Neural cell (in vitro differentiated cells): ENCODE measurements around the gene CDH19. TPM values are rescaled to one million over a fixed set of nuclear protein-coding genes. Genes with fewer than 3 reads are reported as not detected.

Experiments
- H2AFZ ChIP-seq: fragments of 200-600, 300-800 bp; sonication (generic), shearing (Covaris generic); 2 replicates; pipeline ENCODE4 v1.6.0; 2014; ENCODE audit warnings: low read depth, mild to moderate bottlenecking, antibody characterized with exemption, low read length, moderate library complexity
- H3F3A ChIP-seq: fragments of 200-600 bp; shearing (Covaris generic); 2 replicates; pipeline ENCODE4 v1.6.1; 2016; ENCODE audit warnings: mild to moderate bottlenecking, moderate library complexity, mixed read lengths, antibody characterized with exemption, low read length; ENCODE audit not compliant: insufficient read depth, poor library complexity, severe bottlenecking
- H3K27ac ChIP-seq: fragments of 200-600, 300-800 bp; sonication (generic), shearing (Covaris generic); 2 replicates; pipeline ENCODE4 v1.5.1; 2014; ENCODE audit warnings: mild to moderate bottlenecking, low read length, moderate library complexity
- H3K27me3 ChIP-seq: fragments of 300-800, 200-600 bp; sonication (generic), shearing (Covaris generic); 2 replicates; pipeline ENCODE4 v1.6.0; 2014; ENCODE audit warnings: mild to moderate bottlenecking, low read depth, low read length, moderate library complexity; ENCODE audit not compliant: insufficient read depth
- H3K36me3 ChIP-seq: fragments of 300-800, 200-600 bp; sonication (generic), shearing (Covaris generic); 2 replicates; pipeline ENCODE4 v1.5.1; 2014; ENCODE audit warnings: mild to moderate bottlenecking, antibody characterized with exemption, low read length, moderate library complexity; ENCODE audit not compliant: insufficient read depth
- H3K4me2 ChIP-seq: fragments of 300-800, 200-600 bp; sonication (generic), shearing (Covaris generic); 2 replicates; pipeline ENCODE4 v1.6.0; 2014; ENCODE audit warnings: mild to moderate bottlenecking, low read length
- H3K4me3 ChIP-seq: fragments of 300-800, 200-600 bp; sonication (generic), shearing (Covaris generic); 2 replicates; pipeline ENCODE4 v1.5.1; 2014; ENCODE audit warnings: mild to moderate bottlenecking, low read length, moderate library complexity
- H3K79me2 ChIP-seq: fragments of 200-600 bp; shearing (Covaris generic); replicated peaks from 2 replicates; pipeline ENCODE4 v1.6.0; 2014; ENCODE audit warnings: mild to moderate bottlenecking, low read length, moderate library complexity; ENCODE audit not compliant: insufficient read depth
- H3K9ac ChIP-seq: fragments of 300-800, 200-600 bp; sonication (generic), shearing (Covaris generic); 2 replicates; pipeline ENCODE4 v1.6.1; 2016; ENCODE audit warnings: mild to moderate bottlenecking, low read length, mixed read lengths
- H3K9me2 ChIP-seq: fragments of 200-600 bp; shearing (Covaris generic); 2 replicates; pipeline ENCODE4 v1.6.1; 2016; ENCODE audit warnings: mild to moderate bottlenecking, low read length, mixed read lengths; ENCODE audit not compliant: insufficient read depth
- H3K9me3 ChIP-seq: fragments of 200-600, 300-800 bp; sonication (generic), shearing (Covaris generic); 2 replicates; pipeline ENCODE4 v1.6.1; 2016; ENCODE audit warnings: mild to moderate bottlenecking, mixed run types, low read length, moderate library complexity, mixed read lengths
- H4K20me1 ChIP-seq: fragments of 200-600 bp; shearing (Covaris generic); 2 replicates; pipeline ENCODE4 v1.6.1; 2016; ENCODE audit warnings: mild to moderate bottlenecking, mixed run types; ENCODE audit not compliant: insufficient read depth
- CTCF ChIP-seq: fragments of 450-650 bp; IDR thresholded peaks from 2 replicates; pipeline ENCODE4 v1.5.1; 2014; ENCODE audit warnings: antibody characterized with exemption, mild to moderate bottlenecking, moderate library complexity; ENCODE audit not compliant: poor library complexity, severe bottlenecking
- EP300 ChIP-seq: fragments of 450-650 bp; conservative IDR thresholded peaks from 2 replicates; pipeline ENCODE4 v1.6.1; 2014; ENCODE audit warnings: antibody characterized with exemption, mild to moderate bottlenecking, moderate library complexity; ENCODE audit not compliant: poor library complexity, severe bottlenecking
- EZH2 ChIP-seq: fragments of 200-600, 300-800 bp; shearing (Covaris generic), sonication (generic); IDR thresholded peaks from 2 replicates; pipeline ENCODE4 v1.6.1; 2014; ENCODE audit warnings: antibody characterized with exemption, low read length, borderline replicate concordance, mild to moderate bottlenecking; ENCODE audit not compliant: insufficient read depth, poor library complexity, severe bottlenecking
- MXI1 ChIP-seq: fragments of 450-650 bp; conservative IDR thresholded peaks from 2 replicates; pipeline ENCODE4 v1.6.1; 2014; ENCODE audit warnings: antibody characterized with exemption, mild to moderate bottlenecking; ENCODE audit not compliant: poor library complexity, severe bottlenecking
- POLR2AphosphoS5 ChIP-seq: IDR thresholded peaks from 2 replicates; pipeline ENCODE4 v1.6.1; 2012
- RAD21 ChIP-seq: fragments of 450-650 bp; conservative IDR thresholded peaks from 2 replicates; pipeline ENCODE4 v1.6.1; 2014; ENCODE audit warnings: antibody characterized with exemption, mild to moderate bottlenecking, moderate library complexity
- REST ChIP-seq: IDR thresholded peaks from 2 replicates; pipeline ENCODE4 v1.6.1; 2012; ENCODE audit warnings: borderline replicate concordance
- SMC3 ChIP-seq: fragments of 450-650 bp; conservative IDR thresholded peaks from 2 replicates; pipeline ENCODE4 v1.6.1; 2014; ENCODE audit warnings: antibody characterized with exemption, mild to moderate bottlenecking, moderate library complexity; ENCODE audit not compliant: poor library complexity
- TAF1 ChIP-seq: IDR thresholded peaks from 2 replicates; pipeline ENCODE4 v1.6.1; 2012; ENCODE audit warnings: low read depth
- polyA plus RNA-seq: library from polyadenylated mRNA; depleted of rRNA; stranded (reverse); fragments of >200 nt; gene quantifications from 2 replicates; pipeline ENCODE4 v1.2.3, GENCODE V29; 2014

The CDH19 gene
- polyA plus RNA-seq, 1 donor from 2014 or later: 0.11 TPM

DNA sequence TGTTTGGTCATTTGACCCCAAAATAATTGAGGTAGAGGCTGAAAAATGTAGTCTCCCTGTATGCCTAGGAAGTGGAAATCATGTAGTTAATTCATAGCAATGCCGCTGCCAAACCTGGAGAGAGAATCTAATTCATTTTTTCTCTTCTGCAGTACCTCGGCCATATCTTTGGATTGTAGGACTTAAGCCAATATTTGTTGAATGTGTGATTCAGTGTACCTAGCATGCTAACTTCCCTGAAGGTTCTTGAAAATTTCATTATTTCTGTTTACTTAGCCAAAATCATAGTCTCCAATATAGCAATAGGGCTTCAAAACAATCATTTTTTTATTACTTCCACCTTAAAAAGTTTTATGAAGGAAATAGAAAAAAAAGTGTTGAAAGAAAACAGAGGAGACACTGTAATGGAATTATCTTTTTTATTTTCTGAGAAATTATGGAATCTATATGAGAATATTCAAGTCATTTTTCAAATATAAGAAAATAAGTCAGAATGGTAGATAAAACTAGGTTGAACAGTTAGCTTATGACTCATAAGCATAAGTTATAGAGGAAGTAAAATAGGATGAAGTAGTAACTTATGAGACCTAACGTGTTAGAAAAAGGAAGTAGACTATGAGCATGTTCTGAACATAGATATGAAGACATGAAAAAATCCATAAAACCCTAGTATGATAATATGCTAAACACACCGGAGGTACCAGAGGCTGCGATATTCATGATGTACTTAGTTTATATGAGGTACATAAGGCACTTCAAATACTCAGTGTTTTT lies 35.2 kb upstream of the CDH19 start:
- no peak overlapping the region for H2AFZ ChIP-seq
- no peaks in the 10 kb centered on the region for H3K79me2 ChIP-seq
- no peak overlapping the region for H3K9ac ChIP-seq
- H4K20me1 ChIP-seq: no peaks in the 10 kb centered on the region
- TF ChIP-seq EZH2 (no peak), EP300 (no peak), CTCF (no peak), TAF1 (no peak), MXI1 (no peak), POLR2AphosphoS5 (no peak), RAD21 (no peak), SMC3 (no peak)
- H3K4me2 ChIP-seq: no peak overlapping the region
- no peaks in the 10 kb centered on the region for H3K27me3 ChIP-seq
- no peaks in the 10 kb centered on the region for H3F3A ChIP-seq
- H3K4me3 ChIP-seq: no peak overlapping the region
- no peak overlapping the region for H3K27ac ChIP-seq
- no peaks in the 10 kb centered on the region for H3K9me3 ChIP-seq
- H3K36me3 ChIP-seq: no peaks in the 10 kb centered on the region
- H3K9me2 ChIP-seq: no peaks in the 10 kb centered on the region

DNA sequence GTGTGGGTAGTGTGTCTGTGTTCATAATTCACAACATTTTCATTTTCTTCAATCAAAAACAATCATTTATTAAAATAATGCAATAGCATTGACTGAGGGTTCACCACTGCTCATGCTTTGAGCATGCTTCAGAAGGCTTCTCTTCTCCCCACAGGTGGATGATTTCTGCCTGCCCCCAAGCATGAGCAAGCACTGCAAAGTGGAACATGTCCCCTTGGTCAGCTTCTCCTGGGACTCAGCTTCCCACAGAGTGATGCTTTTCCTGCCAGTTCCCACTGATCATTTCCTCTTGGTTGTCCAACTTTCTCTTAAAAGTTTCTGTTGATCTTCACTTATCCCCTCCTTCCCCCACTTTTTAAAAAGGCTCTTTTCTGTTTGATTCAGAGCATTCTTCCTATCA lies 31.5 kb upstream of the CDH19 start:
- Histone ChIP-seq H3K79me2 (no peaks in the 10 kb centered on the region), H3F3A (no peaks in the 10 kb centered on the region), H3K4me2 (no peak overlapping the region), H3K9me3 (no peaks in the 10 kb centered on the region), H3K9ac (no peak overlapping the region), H4K20me1 (no peaks in the 10 kb centered on the region), H3K4me3 (no peak overlapping the region), H2AFZ (no peak overlapping the region), H3K9me2 (no peaks in the 10 kb centered on the region), H3K27ac (no peak overlapping the region), H3K36me3 (no peaks in the 10 kb centered on the region), H3K27me3 (no peaks in the 10 kb centered on the region)
- TF ChIP-seq EZH2: no peak
- TF ChIP-seq SMC3: no peak
- TF ChIP-seq POLR2AphosphoS5: no peak
- no peak for TF ChIP-seq REST
